ENCODE results near the gene SMTNL2. TPM values are rescaled to one million over a fixed set of nuclear protein-coding genes. Genes with fewer than 3 reads are reported as not detected.
"Not testable (repeated sequence)": the region's sequence is repeated elsewhere in the genome, so short reads cannot be mapped to it uniquely, and the experiment has no call there.

SMTNL2 gene
- total RNA-seq, 1 donor from 2014 or later, result 74.1 TPM

- no peaks in the 10 kb centered on the region for H3K36me3 ChIP-seq (ENCODE audit: control insufficient read depth in 3 of 3, insufficient read depth in 3 of 3, low read length in 3 of 3)
- no peaks in the 10 kb centered on the region for H3K9me3 ChIP-seq (ENCODE audit: control insufficient read depth in 3 of 3, low read length in 3 of 3)
- peaks cover 16 to 41% (median 37%) of the 10 kb centered on the region in 3 donors for H3K4me1 ChIP-seq (ENCODE audit: control insufficient read depth in 3 of 3, insufficient read depth in 3 of 3, low read length in 3 of 3)
- peak overlapping the region; percentile 77 for H3K27ac ChIP-seq (ENCODE audit: low read depth, low read length)
- H3K27me3 ChIP-seq (ENCODE audit: control insufficient read depth in 3 of 3, insufficient read depth in 3 of 3, low read length in 3 of 3), result no peaks in the 10 kb centered on the region
- peak overlapping the region; percentile 25 to 47 (median 33) for H3K9ac ChIP-seq (ENCODE audit: low read depth in 1 of 3, low read length in 3 of 3)
- no peak overlapping the region for H3K4me3 ChIP-seq (ENCODE audit: low read length in 3 of 3)
These were observed 10.7 kb upstream of the SMTNL2 start for GRCh38 chr17:4573669-4574068.

- no peaks in the 10 kb centered on the region for H3K27me3 ChIP-seq (ENCODE audit: control insufficient read depth in 3 of 3, insufficient read depth in 3 of 3, low read length in 3 of 3)
- H3K4me1 ChIP-seq (ENCODE audit: control insufficient read depth in 3 of 3, insufficient read depth in 3 of 3, low read length in 3 of 3), result peaks cover 16 to 41% (median 37%) of the 10 kb centered on the region in 3 donors
- H3K9me3 ChIP-seq (ENCODE audit: control insufficient read depth in 3 of 3, low read length in 3 of 3), result no peaks in the 10 kb centered on the region
- H3K27ac ChIP-seq (ENCODE audit: low read depth, low read length), result no peak overlapping the region
- no peaks in the 10 kb centered on the region for H3K36me3 ChIP-seq (ENCODE audit: control insufficient read depth in 3 of 3, insufficient read depth in 3 of 3, low read length in 3 of 3)
- H3K9ac ChIP-seq (ENCODE audit: low read depth in 1 of 3, low read length in 3 of 3), result peak overlapping the region in 2 of 3 donors; percentile 33 to 62
- no peak overlapping the region for H3K4me3 ChIP-seq (ENCODE audit: low read length in 3 of 3)
These were observed 9.8 kb upstream of the SMTNL2 start for GRCh38 chr17:4574448-4575045.

DNA sequence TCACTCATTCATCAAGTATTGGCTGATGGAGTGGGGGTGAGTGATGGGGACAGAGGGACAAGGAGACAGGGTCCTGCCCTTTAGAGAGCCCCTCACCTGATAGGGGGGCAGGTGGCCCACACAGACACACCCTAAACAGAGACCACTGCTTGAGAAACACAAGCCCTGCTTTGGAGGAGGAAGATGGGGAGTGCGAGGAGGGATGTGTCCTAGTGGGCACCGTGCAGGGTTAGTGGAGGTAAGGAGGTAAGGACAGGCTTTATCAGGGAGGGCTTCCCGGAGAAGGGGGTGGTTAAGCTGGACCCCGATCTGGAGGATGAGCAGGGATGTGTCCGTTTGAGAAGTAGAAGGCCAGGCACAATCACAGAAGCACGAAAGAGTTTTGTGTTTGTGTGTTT, 8.2 kb upstream of the SMTNL2 start:
- Histone ChIP-seq H3K36me3 (ENCODE audit: control insufficient read depth in 3 of 3, insufficient read depth in 3 of 3, low read length in 3 of 3) (no peaks in the 10 kb centered on the region), H3K4me1 (ENCODE audit: control insufficient read depth in 3 of 3, insufficient read depth in 3 of 3, low read length in 3 of 3) (peaks cover 16 to 41% (median 37%) of the 10 kb centered on the region in 3 donors), H3K4me3 (ENCODE audit: low read length in 3 of 3) (peak overlapping the region in 2 of 3 donors; percentile 9 to 58), H3K27me3 (ENCODE audit: control insufficient read depth in 3 of 3, insufficient read depth in 3 of 3, low read length in 3 of 3) (peaks cover 0 to 5% (median 0%) of the 10 kb centered on the region in 3 donors), H3K27ac (ENCODE audit: low read depth, low read length) (peak overlapping the region; percentile 23), H3K9me3 (ENCODE audit: control insufficient read depth in 3 of 3, low read length in 3 of 3) (no peaks in the 10 kb centered on the region), H3K9ac (ENCODE audit: low read depth in 1 of 3, low read length in 3 of 3) (peak overlapping the region in 2 of 3 donors; percentile 65 to 76)

DNA sequence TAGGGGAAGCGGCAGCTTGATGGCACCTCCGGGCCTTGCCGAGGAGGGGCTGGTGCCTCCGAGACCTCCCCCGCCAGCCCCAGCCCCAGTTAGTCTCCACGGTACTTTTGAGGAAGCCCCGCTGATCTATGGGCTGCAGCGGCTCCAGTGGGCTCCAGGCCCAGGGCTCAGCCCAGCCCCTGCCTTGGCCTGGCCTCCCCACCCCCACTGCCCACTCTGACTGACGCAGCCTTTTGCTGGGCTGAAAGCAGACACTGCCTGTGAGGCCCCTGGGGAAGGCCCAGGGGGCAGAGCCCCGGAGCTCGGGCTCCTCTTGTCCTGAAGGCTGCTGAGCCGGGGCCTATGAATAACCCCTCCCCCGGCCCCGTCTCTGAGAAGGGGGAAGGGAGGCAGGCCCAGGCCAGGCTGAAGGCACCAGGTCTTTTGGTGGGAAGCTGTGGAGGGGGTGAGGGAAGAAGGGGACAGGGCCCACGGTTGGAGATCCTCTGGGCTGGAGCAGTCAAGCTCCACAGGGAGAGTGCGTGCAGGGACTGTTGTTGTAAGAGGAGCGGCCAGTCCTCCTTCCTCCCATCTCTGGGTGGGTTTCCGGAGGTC, 7.5 kb upstream of the SMTNL2 start:
- Histone ChIP-seq H3K36me3 (ENCODE audit: control insufficient read depth in 3 of 3, insufficient read depth in 3 of 3, low read length in 3 of 3) (no peaks in the 10 kb centered on the region), H3K4me3 (ENCODE audit: low read length in 3 of 3) (no peak overlapping the region), H3K9ac (ENCODE audit: low read depth in 1 of 3, low read length in 3 of 3) (peak overlapping the region in 1 of 3 donors; percentile 76), H3K27ac (ENCODE audit: low read depth, low read length) (no peak overlapping the region), H3K9me3 (ENCODE audit: control insufficient read depth in 3 of 3, low read length in 3 of 3) (no peaks in the 10 kb centered on the region), H3K4me1 (ENCODE audit: control insufficient read depth in 3 of 3, insufficient read depth in 3 of 3, low read length in 3 of 3) (peaks cover 16 to 41% (median 37%) of the 10 kb centered on the region in 3 donors), H3K27me3 (ENCODE audit: control insufficient read depth in 3 of 3, insufficient read depth in 3 of 3, low read length in 3 of 3) (peaks cover 0 to 7% (median 0%) of the 10 kb centered on the region in 3 donors)

DNA sequence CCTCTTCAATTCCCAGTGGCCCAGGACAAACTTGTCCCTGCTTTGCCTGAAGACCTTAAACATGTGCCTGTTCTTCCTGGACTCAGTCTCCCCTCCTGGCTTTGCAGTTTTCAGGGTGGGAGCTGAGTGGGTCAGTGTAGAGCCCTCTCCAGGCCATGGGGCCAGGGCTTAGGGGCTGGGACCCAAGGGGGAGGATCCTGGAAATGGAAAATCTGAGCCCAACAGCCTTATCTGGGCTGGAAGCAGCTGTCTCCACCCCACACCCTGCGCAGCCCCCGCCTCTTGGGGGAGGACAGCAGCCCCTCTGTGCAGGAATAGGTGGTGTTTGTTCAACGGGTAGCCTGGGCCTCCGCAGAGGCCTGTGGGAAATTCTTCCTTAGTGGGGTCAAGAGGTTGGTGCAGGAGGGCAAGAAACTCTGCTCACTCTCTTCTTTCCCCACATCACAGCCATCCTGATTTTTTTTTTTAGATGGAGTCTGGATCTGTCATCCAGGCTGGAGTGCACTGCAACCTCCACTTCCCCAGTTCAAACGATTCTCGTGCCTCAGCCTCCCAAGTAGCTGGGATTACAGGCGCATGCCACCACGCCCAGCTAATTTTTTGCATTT, 6.8 kb upstream of the SMTNL2 start:
- Histone ChIP-seq H3K9ac (ENCODE audit: low read depth in 1 of 3, low read length in 3 of 3) (peak overlapping the region in 1 of 3 donors; percentile 76), H3K4me3 (ENCODE audit: low read length in 3 of 3) (no peak overlapping the region)

GRCh38 chr17:4578349-4578748, 6.0 kb upstream of the SMTNL2 start:
- not testable (repeated sequence) for H3K4me3 ChIP-seq (ENCODE audit: low read length in 3 of 3); H3K27ac ChIP-seq (ENCODE audit: low read depth, low read length); H3K9me3 ChIP-seq (ENCODE audit: control insufficient read depth in 3 of 3, low read length in 3 of 3); H3K36me3 ChIP-seq (ENCODE audit: control insufficient read depth in 3 of 3, insufficient read depth in 3 of 3, low read length in 3 of 3); H3K9ac ChIP-seq (ENCODE audit: low read depth in 1 of 3, low read length in 3 of 3)
- Histone ChIP-seq H3K27me3 (ENCODE audit: control insufficient read depth in 3 of 3, insufficient read depth in 3 of 3, low read length in 3 of 3) (peaks cover 0 to 21% (median 6%) of the 10 kb centered on the region in 3 donors), H3K4me1 (ENCODE audit: control insufficient read depth in 3 of 3, insufficient read depth in 3 of 3, low read length in 3 of 3) (peaks cover 22 to 49% (median 47%) of the 10 kb centered on the region in 3 donors)

More for the DNA sequence above, 6.8 kb upstream of the SMTNL2 start:
- peaks cover 16 to 44% (median 41%) of the 10 kb centered on the region in 3 donors for H3K4me1 ChIP-seq (ENCODE audit: control insufficient read depth in 3 of 3, insufficient read depth in 3 of 3, low read length in 3 of 3)
- H3K27me3 ChIP-seq (ENCODE audit: control insufficient read depth in 3 of 3, insufficient read depth in 3 of 3, low read length in 3 of 3), result peaks cover 0 to 14% (median 0%) of the 10 kb centered on the region in 3 donors
- no peak overlapping the region for H3K27ac ChIP-seq (ENCODE audit: low read depth, low read length)
- no peaks in the 10 kb centered on the region for H3K36me3 ChIP-seq (ENCODE audit: control insufficient read depth in 3 of 3, insufficient read depth in 3 of 3, low read length in 3 of 3)
- H3K9me3 ChIP-seq (ENCODE audit: control insufficient read depth in 3 of 3, low read length in 3 of 3), result no peaks in the 10 kb centered on the region

GRCh38 chr17:4579678-4580077, 4.7 kb upstream of the SMTNL2 start:
- peaks cover 0 to 30% (median 10%) of the 10 kb centered on the region in 3 donors for H3K27me3 ChIP-seq (ENCODE audit: control insufficient read depth in 3 of 3, insufficient read depth in 3 of 3, low read length in 3 of 3)
- H3K4me1 ChIP-seq (ENCODE audit: control insufficient read depth in 3 of 3, insufficient read depth in 3 of 3, low read length in 3 of 3), result peaks cover 18 to 44% (median 42%) of the 10 kb centered on the region in 3 donors
- no peaks in the 10 kb centered on the region for H3K9me3 ChIP-seq (ENCODE audit: control insufficient read depth in 3 of 3, low read length in 3 of 3)

DNA sequence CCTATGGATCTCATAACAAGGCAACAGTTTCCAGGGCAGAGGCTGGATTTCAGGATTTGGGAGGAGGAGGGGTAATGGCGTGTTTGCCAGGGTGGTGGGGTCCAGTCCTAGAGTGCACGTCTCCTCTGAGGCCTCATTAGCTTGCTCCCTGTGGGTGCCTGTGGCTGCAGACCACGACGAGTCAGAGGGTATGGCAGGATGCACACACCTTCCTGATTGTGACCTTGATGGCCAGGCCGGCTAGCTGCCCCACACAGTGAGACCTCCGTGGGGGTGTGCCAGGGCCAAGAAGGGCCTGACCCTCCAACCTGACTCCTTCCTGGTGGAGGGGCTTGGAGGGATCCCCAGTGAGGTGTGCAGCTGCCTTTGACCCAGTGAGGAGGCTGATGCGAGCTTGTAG, 4.0 kb upstream of the SMTNL2 start:
- H3K9ac ChIP-seq (ENCODE audit: low read depth in 1 of 3, low read length in 3 of 3), result no peak overlapping the region
- no peaks in the 10 kb centered on the region for H3K9me3 ChIP-seq (ENCODE audit: control insufficient read depth in 3 of 3, low read length in 3 of 3)
- H3K4me3 ChIP-seq (ENCODE audit: low read length in 3 of 3), result no peak overlapping the region
- H3K36me3 ChIP-seq (ENCODE audit: control insufficient read depth in 3 of 3, insufficient read depth in 3 of 3, low read length in 3 of 3), result no peaks in the 10 kb centered on the region
- peaks cover 0 to 30% (median 10%) of the 10 kb centered on the region in 3 donors for H3K27me3 ChIP-seq (ENCODE audit: control insufficient read depth in 3 of 3, insufficient read depth in 3 of 3, low read length in 3 of 3)
- no peak overlapping the region for H3K27ac ChIP-seq (ENCODE audit: low read depth, low read length)
- H3K4me1 ChIP-seq (ENCODE audit: control insufficient read depth in 3 of 3, insufficient read depth in 3 of 3, low read length in 3 of 3), result peaks cover 15 to 42% (median 41%) of the 10 kb centered on the region in 3 donors

More at GRCh38 chr17:4579678-4580077, 4.7 kb upstream of the SMTNL2 start:
- Histone ChIP-seq H3K4me3 (ENCODE audit: low read length in 3 of 3) (no peak overlapping the region), H3K9ac (ENCODE audit: low read depth in 1 of 3, low read length in 3 of 3) (no peak overlapping the region), H3K36me3 (ENCODE audit: control insufficient read depth in 3 of 3, insufficient read depth in 3 of 3, low read length in 3 of 3) (no peaks in the 10 kb centered on the region), H3K27ac (ENCODE audit: low read depth, low read length) (no peak overlapping the region)

DNA sequence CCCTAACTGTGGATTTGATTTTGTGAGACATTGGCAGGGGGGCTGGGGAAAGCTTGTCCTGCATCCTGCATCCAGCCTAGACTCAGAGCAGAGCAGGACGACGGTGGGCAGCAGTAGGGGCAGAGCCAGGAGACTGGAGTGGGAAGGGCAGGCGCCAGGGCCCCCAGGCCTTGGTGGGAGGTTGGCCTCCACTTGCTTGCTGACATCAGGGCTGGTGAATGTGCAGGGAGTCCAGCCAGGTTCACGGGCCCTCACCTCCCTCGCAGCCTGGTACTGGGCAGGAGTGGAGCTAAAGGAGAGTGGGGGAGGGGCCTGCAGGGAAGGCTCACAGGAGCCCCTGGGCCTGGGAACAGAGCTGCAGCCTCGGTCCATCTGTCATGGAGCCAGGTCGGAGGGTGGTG, 2.2 kb upstream of the SMTNL2 start:
- Histone ChIP-seq H3K36me3 (ENCODE audit: control insufficient read depth in 3 of 3, insufficient read depth in 3 of 3, low read length in 3 of 3) (no peaks in the 10 kb centered on the region), H3K27ac (ENCODE audit: low read depth, low read length) (no peak overlapping the region), H3K4me1 (ENCODE audit: control insufficient read depth in 3 of 3, insufficient read depth in 3 of 3, low read length in 3 of 3) (peaks cover 19 to 43% (median 42%) of the 10 kb centered on the region in 3 donors), H3K9me3 (ENCODE audit: control insufficient read depth in 3 of 3, low read length in 3 of 3) (no peaks in the 10 kb centered on the region), H3K4me3 (ENCODE audit: low read length in 3 of 3) (no peak overlapping the region), H3K27me3 (ENCODE audit: control insufficient read depth in 3 of 3, insufficient read depth in 3 of 3, low read length in 3 of 3) (peaks cover 0 to 32% (median 10%) of the 10 kb centered on the region in 3 donors), H3K9ac (ENCODE audit: low read depth in 1 of 3, low read length in 3 of 3) (no peak overlapping the region)

DNA sequence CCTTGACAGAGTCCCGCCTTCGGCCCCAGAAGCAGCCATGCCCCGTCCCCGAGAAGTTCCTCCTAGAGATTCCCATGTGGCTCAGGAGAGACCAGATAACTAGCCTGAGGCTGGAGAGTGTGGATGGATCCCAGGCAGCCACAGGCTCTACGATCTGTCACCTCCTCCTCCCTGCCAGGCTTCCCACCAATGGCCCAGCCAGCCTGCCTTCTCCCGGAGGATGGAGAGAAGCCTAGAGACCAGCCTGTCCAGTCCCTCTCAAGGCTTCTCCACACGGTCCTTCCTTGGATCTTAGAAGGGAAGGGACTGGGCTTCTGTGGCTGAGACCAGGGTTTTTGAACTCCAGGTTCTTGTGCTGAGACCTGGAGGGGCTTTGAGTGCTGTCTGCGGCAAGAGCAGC, 1.6 kb upstream of the SMTNL2 start:
- Histone ChIP-seq H3K9me3 (ENCODE audit: control insufficient read depth in 3 of 3, low read length in 3 of 3) (no peaks in the 10 kb centered on the region), H3K27ac (ENCODE audit: low read depth, low read length) (no peak overlapping the region), H3K9ac (ENCODE audit: low read depth in 1 of 3, low read length in 3 of 3) (no peak overlapping the region), H3K36me3 (ENCODE audit: control insufficient read depth in 3 of 3, insufficient read depth in 3 of 3, low read length in 3 of 3) (no peaks in the 10 kb centered on the region), H3K4me1 (ENCODE audit: control insufficient read depth in 3 of 3, insufficient read depth in 3 of 3, low read length in 3 of 3) (peaks cover 25 to 49% (median 43%) of the 10 kb centered on the region in 3 donors), H3K4me3 (ENCODE audit: low read length in 3 of 3) (no peak overlapping the region), H3K27me3 (ENCODE audit: control insufficient read depth in 3 of 3, insufficient read depth in 3 of 3, low read length in 3 of 3) (peaks cover 0 to 32% (median 10%) of the 10 kb centered on the region in 3 donors)

All from skeletal muscle tissue (tissue), 4 donors.